Neutrophil (primary cell): Measurements from ENCODE around the gene DIAPH1.

Source experiments
- H3K27ac ChIP-seq: fragments of 200-600 bp; sonication (generic); 2 replicates; pipeline ENCODE4 v1.5.1; 2016; ENCODE audit warnings: mild to moderate bottlenecking, moderate library complexity
- H3K27me3 ChIP-seq: fragments of 200-600 bp; sonication (generic); 2 replicates; pipeline ENCODE4 v1.6.0; 2016; ENCODE audit warnings: mild to moderate bottlenecking
- H3K36me3 ChIP-seq: fragments of 200-600 bp; sonication (generic); 2 replicates; pipeline ENCODE4 v1.5.1; 2017
- H3K4me1 ChIP-seq, 2 experiments: fragments of 200-600 bp in 1 of 2; sonication (generic) in 1 of 2; 1 replicate in 1 of 2; 2 replicates in 1 of 2; pipeline versions ENCODE4 v1.5.1 to v1.6.1; 2013 to 2016; ENCODE audit warnings: low read depth in 1 of 2, low read length in 1 of 2, mild to moderate bottlenecking in 1 of 2, moderate library complexity in 1 of 2; ENCODE audit not compliant: control insufficient read depth in 1 of 2, insufficient read depth in 1 of 2
- H3K4me3 ChIP-seq, 2 experiments: fragments of 200-600 bp in 1 of 2; sonication (generic) in 1 of 2; 1 replicate in 1 of 2; 2 replicates in 1 of 2; pipeline ENCODE4 v1.5.1; 2013 to 2016; ENCODE audit warnings: low read depth in 1 of 2, low read length in 1 of 2, mild to moderate bottlenecking in 1 of 2, moderate library complexity in 1 of 2
- H3K9me3 ChIP-seq: fragments of 200-600 bp; sonication (generic); 2 replicates; pipeline ENCODE4 v1.5.1; 2016
- CTCF ChIP-seq: fragments of 200-600 bp; sonication (generic); IDR thresholded peaks from 2 replicates; pipeline ENCODE4 v1.5.1; 2016; ENCODE audit warnings: antibody characterized with exemption

Gene DIAPH1

GRCh38 chr5:141547921-141548320, 70.9 kb downstream of the DIAPH1 start:
- H3K4me1 ChIP-seq, result no peaks in the 10 kb centered on the region
- no peak overlapping the region for H3K4me3 ChIP-seq
- no peak for TF ChIP-seq CTCF
- no peak overlapping the region for H3K27ac ChIP-seq
- peaks cover 26% of the 10 kb centered on the region for H3K36me3 ChIP-seq
- H3K27me3 ChIP-seq, result no peaks in the 10 kb centered on the region
- H3K9me3 ChIP-seq, result no peaks in the 10 kb centered on the region

GRCh38 chr5:141547488-141547887, 71.3 kb downstream of the DIAPH1 start:
- H3K9me3 ChIP-seq, result no peaks in the 10 kb centered on the region
- H3K4me3 ChIP-seq, result no peak overlapping the region
- no peak for TF ChIP-seq CTCF
- no peaks in the 10 kb centered on the region for H3K27me3 ChIP-seq
- no peak overlapping the region for H3K27ac ChIP-seq
- peaks cover 26% of the 10 kb centered on the region for H3K36me3 ChIP-seq
- H3K4me1 ChIP-seq, result no peaks in the 10 kb centered on the region

GRCh38 chr5:141543053-141543452, 75.7 kb downstream of the DIAPH1 start:
- Histone ChIP-seq H3K9me3 (no peaks in the 10 kb centered on the region), H3K27ac (no peak overlapping the region), H3K4me3 (no peak overlapping the region), H3K36me3 (peaks cover 45% of the 10 kb centered on the region), H3K27me3 (no peaks in the 10 kb centered on the region), H3K4me1 (no peaks in the 10 kb centered on the region)
- TF ChIP-seq CTCF, result no peak

GRCh38 chr5:141534492-141535213, 84.1 kb downstream of the DIAPH1 start:
- TF ChIP-seq CTCF, result no peak
- H3K36me3 ChIP-seq, result peaks cover 79% of the 10 kb centered on the region
- H3K27ac ChIP-seq, result no peak overlapping the region

GRCh38 chr5:141533897-141534296, 84.9 kb downstream of the DIAPH1 start:
- Histone ChIP-seq H3K36me3 (peaks cover 84% of the 10 kb centered on the region), H3K27ac (no peak overlapping the region), H3K27me3 (no peaks in the 10 kb centered on the region), H3K9me3 (no peaks in the 10 kb centered on the region), H3K4me1 (no peaks in the 10 kb centered on the region), H3K4me3 (no peak overlapping the region)
- no peak for TF ChIP-seq CTCF

More at GRCh38 chr5:141534492-141535213, 84.1 kb downstream of the DIAPH1 start:
- Histone ChIP-seq H3K9me3 (no peaks in the 10 kb centered on the region), H3K4me3 (no peak overlapping the region), H3K27me3 (no peaks in the 10 kb centered on the region), H3K4me1 (no peaks in the 10 kb centered on the region)
